ENCODE measurements around the gene PDE9A.

The PDE9A gene

GRCh38 chr21:42658320-42659105 is 5.1 kb downstream of the PDE9A start:
- DNase-seq: no peak

GRCh38 chr21:42659416-42660117 is 6.1 kb downstream of the PDE9A start:
- no peak for DNase-seq

GRCh38 chr21:42660118-42660470 is 6.7 kb downstream of the PDE9A start:
- no peak for DNase-seq

- no peak for DNase-seq
These were observed 8.4 kb downstream of the PDE9A start for GRCh38 chr21:42661688-42662429.

GRCh38 chr21:42662430-42663199 is 9.2 kb downstream of the PDE9A start:
- no peak for DNase-seq

GRCh38 chr21:42663200-42663750 is 9.9 kb downstream of the PDE9A start:
- no peak for DNase-seq

GRCh38 chr21:42663860-42664535 is 10.6 kb downstream of the PDE9A start:
- no peak for DNase-seq

GRCh38 chr21:42664614-42665013 is 11.2 kb downstream of the PDE9A start:
- DNase-seq: no peak

GRCh38 chr21:42665026-42665425 is 11.6 kb downstream of the PDE9A start:
- no peak for DNase-seq

- DNase-seq: no peak
These were observed 12.1 kb downstream of the PDE9A start for GRCh38 chr21:42665484-42665883.

- no peak for DNase-seq
These were observed 12.8 kb downstream of the PDE9A start for GRCh38 chr21:42666023-42666747.

- DNase-seq: no peak
These were observed 13.5 kb downstream of the PDE9A start for GRCh38 chr21:42666925-42667324.

GRCh38 chr21:42668298-42668992 is 15.0 kb downstream of the PDE9A start:
- DNase-seq: no peak

- no peak for DNase-seq
These were observed 15.6 kb downstream of the PDE9A start for GRCh38 chr21:42669041-42669440.

- DNase-seq: no peak
These were observed 16.8 kb downstream of the PDE9A start for GRCh38 chr21:42670058-42670880.

GRCh38 chr21:42670884-42671283 is 17.5 kb downstream of the PDE9A start:
- DNase-seq: peak; percentile 34

- DNase-seq: no peak
These were observed 18.6 kb downstream of the PDE9A start for GRCh38 chr21:42671778-42672593.

- DNase-seq: no peak
These were observed 19.5 kb downstream of the PDE9A start for GRCh38 chr21:42672699-42673458.

Measured in NCI-H2107 (cell line).